C4-2B (cell line): ENCODE data around the gene BRSK2.

Experiments
- CTCF ChIP-seq: fragments of 450-650 bp; conservative IDR thresholded peaks from 2 replicates; pipeline ENCODE4 v1.5.1; 2017; ENCODE audit warnings: mild to moderate bottlenecking
- ZFX ChIP-seq: fragments of 450-650 bp; IDR thresholded peaks from 2 replicates; pipeline ENCODE4 v1.6.1; 2017

- TF ChIP-seq CTCF (no peak; the same call in 1 of the 2 replicates), ZFX (no peak)
Measured at GRCh38 chr11:1458340-1459218, 68.8 kb downstream of the BRSK2 start.
